M059J (cell line): ENCODE measurements around the gene KRTAP10-2. TPM values are rescaled to one million over a fixed set of nuclear protein-coding genes. Genes with fewer than 3 reads are reported as not detected.
"Not testable (repeated sequence)": the region's sequence is repeated elsewhere in the genome, so short reads cannot be mapped to it uniquely, and the experiment has no call there.

Source experiments
- DNase-seq: peaks from one replicate; pipeline ENCODE4 v3.0.0-alpha.2; 2012; ENCODE audit warnings: low read depth
- total RNA-seq: library from RNA; depleted of rRNA; stranded (reverse); fragments of >200 nt; shearing (Covaris generic); gene quantifications from 2 replicates; pipeline ENCODE4 v1.2.3, GENCODE V29; 2014

The KRTAP10-2 gene
- total RNA-seq, 1 experiment from 2014 or later: not detected

DNA sequence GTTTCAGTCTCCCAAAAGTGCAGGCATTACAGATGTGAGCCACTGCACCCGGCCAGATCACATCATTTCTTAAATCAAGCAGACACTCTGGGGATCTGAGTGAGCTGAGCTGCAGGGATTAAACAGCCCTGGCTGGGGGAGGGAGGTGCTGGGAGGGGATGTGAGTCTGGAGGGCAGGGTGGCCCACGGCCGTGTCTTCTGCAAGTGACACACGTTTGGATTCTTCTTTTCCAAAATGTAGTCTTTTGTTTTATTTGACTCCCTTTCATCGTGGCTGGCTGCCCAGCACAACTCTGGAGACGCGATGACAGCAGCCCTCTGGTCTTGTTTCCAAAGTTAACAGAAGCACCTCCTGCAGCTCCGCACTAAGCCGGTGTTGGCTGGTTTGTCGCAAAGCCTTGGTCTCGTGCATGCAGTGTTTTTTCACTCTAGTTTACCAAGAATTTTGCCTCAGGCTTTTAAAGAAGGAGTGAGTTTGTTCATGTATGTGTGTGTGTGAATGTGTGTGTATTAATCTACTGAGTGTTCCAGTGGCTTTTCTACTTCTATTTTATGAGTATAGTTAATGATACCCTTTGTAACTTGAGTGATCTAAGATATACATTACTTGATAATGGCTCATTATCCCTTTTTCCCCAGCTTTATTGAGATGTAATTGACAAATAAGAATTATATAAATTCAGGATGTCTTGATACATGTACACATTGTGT, 31.9 kb upstream of the KRTAP10-2 start:
- no peak for DNase-seq

DNA sequence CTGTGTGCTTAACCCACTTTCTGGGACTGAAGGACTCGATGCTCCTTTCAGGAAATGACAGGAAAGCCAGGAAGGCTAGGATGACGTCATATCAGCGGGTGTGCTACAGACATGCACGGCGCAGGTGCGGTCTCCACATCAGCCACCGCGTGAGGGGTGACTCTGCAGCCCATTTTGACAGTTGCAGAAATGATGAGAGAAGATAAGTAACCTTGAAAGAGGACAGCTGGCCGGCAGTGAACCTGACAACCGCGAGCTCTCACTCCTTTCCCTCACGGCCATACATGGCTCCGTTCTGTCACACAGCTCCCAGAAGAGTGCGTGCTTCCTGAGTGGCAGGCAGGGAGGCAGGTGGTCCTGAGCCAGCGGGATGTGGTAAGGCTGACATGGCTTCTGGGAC, 30.8 kb upstream of the KRTAP10-2 start:
- no peak for DNase-seq

DNA sequence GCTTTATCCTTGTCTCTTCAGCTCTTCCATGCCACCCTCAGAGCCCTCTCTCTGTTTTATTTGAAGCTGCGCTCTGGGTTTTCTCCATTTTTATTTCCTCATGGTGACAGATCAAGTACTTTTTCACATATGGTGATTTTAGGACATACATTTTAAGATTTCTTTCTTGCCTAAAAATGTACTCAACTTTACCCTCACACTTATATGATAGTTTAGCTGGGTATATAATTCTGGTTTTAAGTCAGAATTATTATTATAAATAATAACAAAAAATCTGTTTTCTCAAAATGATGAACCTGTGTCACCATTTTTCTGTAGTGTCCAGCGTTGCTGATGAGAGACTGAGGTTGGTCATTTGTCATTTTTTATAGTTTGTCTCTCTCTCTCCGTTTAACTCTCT, 29.9 kb upstream of the KRTAP10-2 start:
- no peak for DNase-seq

DNA sequence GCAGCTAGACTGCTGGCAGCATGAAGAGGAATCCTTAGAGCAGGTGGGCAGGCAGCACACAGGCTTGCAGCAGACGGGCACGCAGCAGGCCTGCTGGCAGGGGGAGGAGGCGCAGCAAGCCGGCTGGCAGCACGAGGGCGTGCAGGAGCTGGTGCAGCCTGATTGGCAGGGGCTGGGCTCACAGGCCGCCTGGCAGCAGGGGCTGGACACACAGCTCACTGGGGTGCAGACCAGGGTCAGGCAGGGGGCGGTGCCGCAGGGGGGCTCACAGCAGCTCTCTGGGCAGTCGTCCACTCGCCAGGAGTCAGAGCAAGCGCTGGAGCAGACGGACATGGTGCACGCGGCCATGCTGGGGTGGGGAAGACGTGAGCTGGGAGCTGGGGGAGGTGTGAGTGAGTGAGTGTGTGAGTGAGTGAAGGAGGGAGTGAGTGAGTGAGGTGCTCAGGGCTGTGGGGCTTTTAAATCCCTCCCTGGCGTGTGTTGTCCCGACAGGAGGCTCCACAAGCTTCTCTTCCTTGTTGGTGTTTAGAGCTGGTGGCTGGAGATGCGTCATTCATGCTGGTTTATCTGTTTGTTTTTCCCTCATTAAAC, 29.0 kb upstream of the KRTAP10-2 start, which contains the start of gene KRTAP10-5:
KRTAP10-5 (minus strand) TSS at position 374 of the 591 bp plus-strand sequence; CDS start at position 348, 26 bp downstream.
- not testable (repeated sequence) for DNase-seq

DNA sequence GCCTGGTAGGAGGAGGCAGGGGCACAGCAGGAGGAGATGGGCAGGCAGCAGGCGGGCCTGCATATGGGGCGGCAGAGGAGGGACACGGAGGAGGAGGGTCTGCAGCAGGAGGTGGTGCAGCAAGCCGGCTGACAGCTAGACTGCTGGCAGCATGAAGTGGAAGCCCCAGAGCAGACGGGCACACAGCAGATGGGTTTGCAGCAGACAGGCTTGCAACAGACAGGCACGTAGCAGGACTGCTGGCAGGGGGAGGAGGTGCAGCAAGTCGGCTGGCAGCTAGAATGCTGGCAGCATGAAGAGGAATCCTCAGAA, 28.5 kb upstream of the KRTAP10-2 start:
- no peak for DNase-seq

DNA sequence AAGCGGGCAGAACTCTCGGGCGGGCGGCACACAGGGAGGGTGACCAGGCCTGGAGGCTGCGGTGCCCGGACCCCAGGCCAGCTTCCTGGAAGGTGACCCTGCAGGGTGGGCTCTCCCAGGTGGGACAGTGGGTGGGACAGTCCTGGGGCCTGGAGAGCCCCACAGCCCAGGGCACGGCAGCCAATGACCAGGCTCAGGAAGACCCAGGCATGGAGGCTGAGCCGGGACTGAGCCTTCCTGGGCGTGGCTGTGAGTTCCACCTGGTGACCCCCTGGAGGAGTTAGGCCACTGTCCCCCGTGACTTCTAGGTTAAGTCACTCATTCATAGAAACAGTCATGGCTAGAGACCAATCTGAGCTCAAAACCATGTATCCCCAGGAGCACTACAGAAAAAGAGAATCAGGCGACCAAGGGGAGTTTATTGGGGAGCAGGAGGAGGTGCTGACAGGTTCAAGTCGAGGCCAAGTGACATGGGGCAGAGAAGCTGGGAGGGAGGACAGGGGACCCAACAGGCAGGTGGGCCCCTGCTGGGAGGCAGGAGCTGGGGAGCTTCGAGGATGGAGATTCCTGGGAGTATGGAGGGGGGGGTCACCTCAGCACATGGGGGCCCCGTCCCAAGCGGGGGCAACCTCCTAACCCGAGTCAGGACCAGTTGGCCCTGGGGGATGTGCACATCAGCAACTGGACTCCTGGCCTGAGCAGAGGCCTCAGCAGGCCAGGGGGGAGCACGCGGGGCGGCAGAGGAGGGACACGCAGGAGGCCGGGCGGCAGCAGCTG, 27.9 kb upstream of the KRTAP10-2 start:
- DNase-seq: no peak

DNA sequence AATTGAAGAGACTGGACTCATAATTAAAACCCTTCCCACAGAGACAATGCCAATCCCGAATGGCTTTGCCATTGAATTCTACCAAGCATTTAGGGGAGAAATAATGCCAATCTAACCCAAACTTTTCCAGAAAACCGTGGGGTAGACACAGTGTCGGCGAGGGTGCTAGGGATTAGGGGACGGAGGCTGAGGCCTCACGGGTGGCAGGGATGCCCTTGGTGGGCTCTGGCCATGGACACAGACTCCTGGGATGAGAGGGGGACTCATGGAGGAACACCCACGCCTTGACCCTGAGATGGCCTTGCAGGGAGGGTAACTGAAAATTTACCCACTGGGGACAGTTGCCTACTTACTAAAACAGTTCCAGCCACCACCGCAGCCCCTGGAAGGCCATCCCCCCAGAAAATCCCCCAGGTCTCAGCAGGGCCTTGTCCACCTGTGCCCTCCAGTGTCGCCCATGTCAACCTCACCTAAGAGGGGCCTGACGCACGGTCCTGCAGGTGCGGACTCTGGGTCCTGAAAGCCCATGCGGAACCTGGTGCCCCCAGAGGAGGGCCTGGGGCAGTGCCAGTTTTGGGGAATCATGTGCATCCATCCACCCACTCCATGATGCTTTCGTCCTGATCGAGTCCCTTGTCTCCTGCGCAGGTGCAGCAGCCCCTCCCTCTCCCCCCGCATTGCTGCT, 27.2 kb upstream of the KRTAP10-2 start:
- DNase-seq: no peak

DNA sequence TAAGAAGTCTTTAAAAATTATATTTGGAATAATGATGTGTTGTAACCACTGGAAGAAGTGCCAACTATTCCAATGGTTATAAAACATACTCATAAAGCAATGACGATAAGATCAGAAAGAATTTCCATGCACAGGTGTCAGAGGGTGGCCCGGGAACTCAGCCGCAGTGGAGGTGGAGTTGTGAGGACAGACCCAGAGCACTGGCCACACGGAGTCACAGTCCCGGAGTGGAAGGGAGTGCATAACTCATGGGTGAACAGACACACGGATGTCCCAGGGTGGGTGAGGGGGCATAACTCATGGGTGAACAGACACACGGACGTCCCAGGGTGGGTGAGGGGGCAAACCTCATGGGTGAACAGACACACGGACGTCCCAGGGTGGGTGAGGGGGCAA, 24.7 kb upstream of the KRTAP10-2 start:
- DNase-seq: no peak

DNA sequence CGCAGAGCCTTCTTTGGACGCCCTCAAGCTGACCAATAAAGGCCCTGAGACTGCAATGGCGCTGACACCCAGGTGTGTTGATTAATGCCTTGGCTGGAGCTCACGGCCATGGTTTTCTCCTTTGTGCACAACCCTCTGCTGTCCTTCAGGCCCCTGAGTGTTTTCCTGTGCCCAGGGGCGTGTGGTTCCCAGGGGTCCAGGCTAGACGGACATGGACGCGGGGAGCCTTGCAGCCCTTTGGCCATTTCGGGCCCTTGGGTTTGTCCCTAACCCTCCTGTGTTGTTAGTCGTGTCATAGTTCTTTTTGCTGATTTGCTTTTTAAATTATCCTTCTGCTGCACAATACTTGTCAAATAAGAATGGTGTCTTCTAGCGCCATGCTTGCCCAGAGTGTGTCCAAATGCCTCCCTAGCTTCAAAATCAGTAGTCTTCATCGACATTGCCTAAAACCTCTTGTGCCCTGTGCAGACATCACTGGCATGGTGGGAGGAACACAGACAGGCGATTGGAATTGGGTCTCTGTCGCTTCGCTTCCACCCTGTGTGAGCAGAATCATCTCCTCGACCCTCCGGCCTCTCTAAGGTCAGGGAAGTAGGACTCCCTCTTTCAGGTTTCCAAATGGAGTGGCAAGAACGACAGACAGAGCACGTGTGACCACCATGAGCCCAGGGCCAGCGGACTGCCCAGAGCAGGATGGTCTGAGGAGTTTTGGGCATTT, 24.2 kb upstream of the KRTAP10-2 start:
- no peak for DNase-seq

DNA sequence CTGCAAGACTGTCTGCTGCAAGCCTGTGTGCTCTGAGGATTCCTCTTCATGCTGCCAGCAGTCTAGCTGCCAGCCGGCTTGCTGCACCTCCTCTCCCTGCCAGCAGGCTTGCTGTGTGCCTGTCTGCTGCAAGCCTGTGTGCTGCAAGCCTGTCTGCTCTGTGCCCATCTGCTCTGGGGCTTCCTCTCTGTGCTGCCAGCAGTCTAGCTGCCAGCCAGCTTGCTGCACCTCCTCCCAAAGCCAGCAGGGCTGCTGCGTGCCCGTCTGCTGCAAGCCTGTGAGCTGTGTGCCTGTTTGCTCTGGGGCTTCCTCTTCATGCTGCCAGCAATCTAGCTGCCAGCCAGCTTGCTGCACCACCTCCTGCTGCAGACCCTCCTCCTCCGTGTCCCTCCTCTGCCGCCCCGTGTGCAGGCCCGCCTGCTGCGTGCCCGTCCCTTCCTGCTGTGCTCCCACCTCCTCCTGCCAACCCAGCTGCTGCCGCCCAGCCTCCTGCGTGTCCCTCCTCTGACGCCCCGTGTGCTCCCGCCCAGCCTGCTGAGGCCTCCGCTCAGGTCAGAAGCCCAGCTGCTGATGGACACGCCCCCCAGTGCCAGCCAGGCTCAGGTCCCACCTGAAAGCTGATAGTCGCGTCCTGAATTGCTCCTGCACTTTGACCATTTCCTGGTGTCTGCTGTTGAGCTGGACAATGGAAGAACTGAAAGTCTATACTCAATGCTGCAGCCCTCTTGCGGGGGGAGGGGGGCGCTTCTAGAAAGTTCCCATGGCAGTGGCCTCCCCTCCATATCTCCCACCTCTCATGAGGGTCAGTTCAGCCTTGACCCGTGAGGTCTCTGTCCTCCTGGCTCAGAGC, 23.4 kb upstream of the KRTAP10-2 start:
- DNase-seq: no peak

DNA sequence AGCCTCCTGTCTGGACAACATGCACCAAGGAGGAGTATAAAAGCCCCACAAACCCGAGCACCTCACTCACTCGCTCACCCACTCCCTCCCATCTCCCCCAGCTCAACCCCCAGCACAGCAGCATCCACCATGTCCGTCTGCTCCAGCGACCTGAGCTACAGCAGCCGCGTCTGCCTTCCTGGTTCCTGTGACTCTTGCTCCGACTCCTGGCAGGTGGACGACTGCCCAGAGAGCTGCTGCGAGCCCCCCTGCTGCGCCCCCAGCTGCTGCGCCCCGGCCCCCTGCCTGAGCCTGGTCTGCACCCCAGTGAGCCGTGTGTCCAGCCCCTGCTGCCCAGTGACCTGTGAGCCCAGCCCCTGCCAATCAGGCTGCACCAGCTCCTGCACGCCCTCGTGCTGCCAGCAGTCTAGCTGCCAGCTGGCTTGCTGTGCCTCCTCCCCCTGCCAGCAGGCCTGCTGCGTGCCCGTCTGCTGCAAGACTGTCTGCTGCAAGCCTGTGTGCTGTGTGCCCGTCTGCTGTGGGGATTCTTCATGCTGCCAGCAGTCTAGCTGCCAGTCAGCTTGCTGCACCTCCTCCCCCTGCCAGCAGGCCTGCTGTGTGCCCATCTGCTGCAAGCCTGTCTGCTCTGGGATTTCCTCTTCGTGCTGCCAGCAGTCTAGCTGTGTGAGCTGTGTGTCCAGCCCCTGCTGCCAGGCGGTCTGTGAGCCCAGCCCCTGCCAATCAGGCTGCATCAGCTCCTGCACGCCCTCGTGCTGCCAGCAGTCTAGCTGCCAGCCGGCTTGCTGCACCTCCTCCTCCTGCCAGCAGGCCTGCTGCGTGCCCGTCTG, 22.5 kb upstream of the KRTAP10-2 start, which contains the start of gene KRTAP10-4:
KRTAP10-4 (plus strand) TSS at position 100 of the 827 bp plus-strand sequence; CDS start at position 130, 30 bp downstream.
- DNase-seq: not testable (repeated sequence)

DNA sequence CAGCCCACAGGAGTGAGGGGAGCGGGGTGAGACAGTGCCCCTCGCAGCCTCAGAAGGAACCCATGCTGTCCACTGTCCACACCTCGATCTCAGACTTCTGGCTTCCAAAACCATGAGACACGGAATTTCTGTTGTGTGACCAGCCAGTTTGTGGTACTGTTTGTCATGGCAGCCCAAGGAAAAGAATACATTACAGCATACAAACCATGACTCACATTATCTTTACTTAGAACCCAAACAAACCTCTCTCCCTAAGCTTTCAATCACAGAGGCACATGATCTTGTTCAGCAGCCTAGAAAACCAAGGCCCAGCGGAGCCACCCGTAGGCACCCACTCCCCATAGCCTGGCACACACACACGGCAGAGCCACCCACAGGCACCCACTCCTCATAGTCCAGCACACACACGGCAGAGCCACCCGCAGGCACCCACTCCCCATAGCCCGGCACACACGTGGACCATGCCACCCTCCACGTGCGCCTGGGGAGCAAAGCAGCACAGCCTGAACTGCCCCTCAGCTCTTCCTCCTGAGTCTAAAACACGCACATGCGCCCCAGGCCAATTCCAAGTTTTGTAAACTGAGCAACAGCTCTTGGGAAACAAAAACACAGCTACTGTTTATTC, 21.8 kb upstream of the KRTAP10-2 start:
- DNase-seq: peak; percentile 54

DNA sequence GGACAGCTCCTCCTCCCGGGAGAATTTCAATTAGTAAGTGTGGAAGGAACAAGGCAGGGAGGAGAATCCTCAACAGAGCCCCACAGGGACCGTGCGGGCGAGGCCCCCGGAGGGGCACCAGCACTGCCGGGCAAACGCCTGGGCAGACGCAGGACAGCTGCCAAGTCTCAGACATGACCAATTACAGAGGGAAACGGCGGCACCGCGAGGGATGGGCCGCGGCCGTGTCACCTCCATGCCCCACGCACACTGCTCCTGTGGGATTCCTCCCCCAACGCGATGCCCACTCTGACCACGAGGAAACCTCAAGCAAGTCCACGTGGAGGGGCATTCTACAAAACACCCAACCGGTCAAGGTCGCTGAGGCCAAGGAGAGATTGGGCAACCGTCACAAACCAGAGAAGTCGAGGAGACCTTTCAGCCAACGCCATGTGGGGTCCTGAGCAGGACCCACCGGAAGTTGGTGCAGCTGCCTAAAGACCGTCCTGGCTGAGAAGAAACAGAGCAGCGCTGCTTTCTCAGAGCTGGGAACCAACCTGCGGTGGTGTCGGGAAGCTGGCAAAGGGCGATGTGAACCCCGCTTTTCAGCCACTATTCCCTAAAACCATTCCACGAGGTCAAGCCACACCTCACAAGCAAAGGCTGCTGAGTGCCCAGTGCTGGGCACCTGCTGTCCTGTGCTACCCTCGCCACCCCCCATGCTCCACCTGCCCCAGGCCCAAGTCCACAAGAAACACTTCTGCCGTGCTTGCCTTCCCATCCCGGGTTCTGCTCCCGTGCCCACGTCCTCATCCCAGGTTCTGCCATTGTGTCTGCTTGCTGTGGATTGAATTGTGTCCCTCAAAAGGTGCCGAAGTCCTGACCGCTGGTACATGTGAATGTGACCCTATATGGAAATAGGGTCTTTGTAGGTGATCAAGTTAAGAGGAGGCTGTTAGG, 20.8 kb upstream of the KRTAP10-2 start:
- DNase-seq: no peak

DNA sequence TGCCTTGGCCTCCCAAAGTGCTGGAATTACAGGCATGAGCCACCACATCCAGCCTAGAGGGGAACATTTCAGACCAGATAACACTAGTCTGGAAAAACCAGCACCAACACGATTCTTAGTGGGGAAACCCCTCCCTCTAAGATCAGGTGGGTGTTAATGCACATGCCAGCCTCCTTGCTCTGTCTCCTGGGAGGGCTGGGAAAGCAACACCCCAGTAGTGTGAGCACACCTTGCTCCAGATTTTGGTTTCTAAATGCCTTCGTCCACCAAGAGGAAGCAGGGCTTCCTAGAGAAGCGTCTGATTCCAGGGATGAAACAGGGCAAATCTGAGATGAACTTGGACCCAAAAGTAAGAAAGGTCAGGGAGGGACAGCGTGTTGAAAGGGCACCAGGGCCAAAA, 20.0 kb upstream of the KRTAP10-2 start:
- DNase-seq: no peak

DNA sequence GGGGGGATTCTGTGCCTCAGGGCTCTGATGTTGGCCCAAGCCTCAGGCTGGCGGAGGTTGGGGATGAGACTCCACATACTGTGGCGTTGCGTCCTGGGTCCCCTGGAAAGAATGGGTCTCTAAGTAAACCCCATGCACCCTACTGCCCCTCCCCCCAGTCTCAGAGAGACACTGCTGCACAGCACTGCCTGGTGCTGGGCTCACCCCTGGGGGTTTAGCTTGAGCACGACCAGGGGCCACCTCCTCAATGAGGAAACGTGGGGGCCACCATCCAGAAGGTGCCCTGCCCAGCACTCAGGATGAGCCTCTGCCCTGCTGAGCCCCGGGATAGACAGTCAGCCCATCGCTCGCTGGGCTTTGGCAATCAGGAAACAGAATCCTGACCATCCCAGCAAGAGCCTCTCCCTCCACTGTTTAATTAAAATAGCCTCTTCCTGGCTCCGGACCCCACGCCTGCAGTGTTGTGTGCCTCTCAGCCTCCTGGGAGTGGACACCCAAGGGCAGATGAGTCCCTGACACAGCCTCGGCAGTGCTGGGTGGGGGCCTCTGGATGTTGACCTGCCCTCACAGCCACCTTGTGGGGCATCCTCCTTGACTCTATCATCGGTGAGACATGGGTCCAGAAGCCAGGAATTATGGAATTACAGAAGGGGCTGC, 18.7 kb upstream of the KRTAP10-2 start:
- DNase-seq: no peak

DNA sequence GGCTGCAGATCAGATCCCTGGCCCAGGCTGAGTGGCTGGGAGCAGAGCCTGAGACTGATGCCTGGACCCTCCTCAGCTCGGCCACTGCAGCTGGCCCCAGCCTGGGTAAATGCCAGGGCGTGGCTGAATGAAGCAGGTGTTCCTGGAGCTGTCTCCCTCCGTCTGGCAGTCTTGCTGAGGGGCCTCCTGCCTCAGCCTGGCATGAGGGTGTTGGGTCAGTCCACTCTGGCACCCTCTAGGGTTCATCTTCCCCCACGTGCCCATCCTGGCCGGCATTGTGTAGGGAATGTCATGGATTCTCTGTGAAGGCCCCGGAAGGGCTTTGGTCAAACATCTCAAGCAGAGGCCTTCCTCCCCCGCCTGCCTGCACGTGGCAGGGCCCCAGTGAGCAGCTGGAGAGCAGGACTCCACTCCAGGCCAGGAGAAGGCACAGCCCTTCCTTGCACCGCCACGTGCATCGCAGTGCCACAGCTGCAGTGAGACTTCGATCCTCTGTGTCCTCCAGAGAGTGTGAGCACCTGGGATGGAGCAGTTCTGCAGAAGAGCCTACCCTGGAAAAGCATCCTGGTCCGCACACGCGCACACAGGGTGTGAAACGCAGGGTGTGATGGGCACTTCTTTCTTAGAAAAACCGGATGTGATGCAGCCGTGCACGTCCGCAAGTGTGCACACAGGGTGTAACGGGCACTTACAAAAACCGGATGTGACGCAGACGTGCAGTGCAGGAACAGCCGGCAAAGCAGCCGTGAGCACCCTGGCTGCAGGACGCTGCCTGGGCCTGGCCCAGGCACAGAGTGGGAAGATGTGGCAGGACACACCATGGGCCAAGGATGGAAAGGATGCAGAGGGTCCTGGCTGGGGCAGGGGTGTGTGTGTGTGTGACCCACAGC, 17.6 kb upstream of the KRTAP10-2 start:
- no peak for DNase-seq

DNA sequence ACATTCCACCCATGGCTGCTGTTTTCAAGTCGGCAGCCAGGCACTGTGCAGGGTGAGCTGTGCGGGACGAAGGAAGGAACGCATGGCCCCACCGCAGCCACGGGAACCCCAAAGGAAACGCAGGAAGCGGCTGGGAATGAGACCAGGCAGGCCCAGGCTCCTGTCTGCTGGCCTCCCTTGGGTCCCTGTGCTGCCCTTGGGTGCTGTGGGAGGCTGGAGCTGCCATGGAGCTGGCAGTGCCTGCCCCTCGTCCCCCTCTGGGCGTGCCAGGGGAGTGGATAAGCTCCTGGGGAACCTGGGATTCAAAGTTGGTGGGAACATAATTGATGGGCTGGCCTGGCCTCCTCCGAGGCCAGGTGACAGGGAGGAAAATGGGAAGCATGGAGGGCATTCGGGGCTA, 17.0 kb upstream of the KRTAP10-2 start:
- no peak for DNase-seq
